GM21360 (cell line): Measurements from ENCODE around the gene PTPN6.

ENCODE experiments used
- ATAC-seq: cut with Tn5 transposase; IDR thresholded peaks from one replicate; pipeline ENCODE4 v1.9.1; 2021; ENCODE audit warnings: mild to moderate bottlenecking, moderate library complexity; ENCODE audit not compliant: unreplicated experiment

PTPN6 gene

DNA sequence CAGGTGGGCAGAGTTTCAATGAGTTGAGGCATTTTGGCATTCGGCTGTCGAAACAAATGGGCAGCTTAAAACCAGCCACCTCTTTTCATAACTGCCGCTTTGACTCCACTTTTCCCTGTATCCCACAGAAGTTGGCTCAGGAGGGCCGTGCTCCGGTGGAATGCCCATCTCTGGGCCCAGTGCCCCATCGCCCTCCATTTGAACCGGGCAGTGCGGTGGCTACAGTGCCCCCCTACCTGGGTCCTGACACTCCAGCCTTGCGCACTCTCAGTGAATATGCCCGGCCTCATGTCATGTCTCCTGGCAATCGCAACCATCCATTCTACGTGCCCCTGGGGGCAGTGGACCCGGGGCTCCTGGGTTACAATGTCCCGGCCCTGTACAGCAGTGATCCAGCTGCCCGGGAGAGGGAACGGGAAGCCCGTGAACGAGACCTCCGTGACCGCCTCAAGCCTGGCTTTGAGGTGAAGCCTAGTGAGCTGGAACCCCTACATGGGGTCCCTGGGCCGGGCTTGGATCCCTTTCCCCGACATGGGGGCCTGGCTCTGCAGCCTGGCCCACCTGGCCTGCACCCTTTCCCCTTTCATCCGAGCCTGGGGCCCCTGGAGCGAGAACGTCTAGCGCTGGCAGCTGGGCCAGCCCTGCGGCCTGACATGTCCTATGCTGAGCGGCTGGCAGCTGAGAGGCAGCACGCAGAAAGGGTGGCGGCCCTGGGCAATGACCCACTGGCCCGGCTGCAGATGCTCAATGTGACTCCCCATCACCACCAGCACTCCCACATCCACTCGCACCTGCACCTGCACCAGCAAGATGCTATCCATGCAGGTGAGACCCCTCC, 12.6 kb upstream of the PTPN6 start:
- ATAC-seq = no peak

DNA sequence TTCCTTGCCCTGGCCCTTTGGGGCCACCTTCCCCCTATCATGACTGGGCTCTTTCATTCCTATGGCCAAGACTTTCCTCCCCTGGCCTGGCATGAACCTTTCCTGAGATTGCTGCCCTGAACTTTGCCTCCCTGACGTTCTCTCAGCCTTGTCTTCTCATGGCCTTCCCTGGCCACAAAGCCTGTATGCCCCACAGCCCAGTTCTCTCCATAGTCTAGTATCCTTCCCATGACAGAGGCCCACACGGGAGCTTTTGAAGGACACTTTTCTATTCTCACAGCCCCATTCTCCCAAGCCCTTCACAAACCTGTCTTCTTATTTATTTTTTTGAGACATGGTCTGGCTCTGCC, 12.0 kb upstream of the PTPN6 start:
- ATAC-seq = no peak

DNA sequence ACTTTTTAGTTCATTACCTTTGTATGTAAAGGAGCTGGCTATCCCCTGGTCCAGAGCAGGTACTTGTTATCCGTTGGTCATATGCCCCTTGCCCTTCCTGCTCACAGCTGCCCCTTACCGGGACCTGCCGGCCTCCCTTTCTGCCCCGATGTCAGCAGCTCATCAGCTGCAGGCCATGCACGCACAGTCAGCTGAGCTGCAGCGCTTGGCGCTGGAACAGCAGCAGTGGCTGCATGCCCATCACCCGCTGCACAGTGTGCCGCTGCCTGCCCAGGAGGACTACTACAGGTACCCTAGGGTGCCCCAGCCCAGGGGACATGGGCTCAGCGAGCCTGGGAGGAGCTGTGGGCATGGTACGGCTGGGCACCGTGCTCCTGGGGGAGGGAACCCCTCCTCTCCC, 9.9 kb upstream of the PTPN6 start:
- ATAC-seq = no peak

DNA sequence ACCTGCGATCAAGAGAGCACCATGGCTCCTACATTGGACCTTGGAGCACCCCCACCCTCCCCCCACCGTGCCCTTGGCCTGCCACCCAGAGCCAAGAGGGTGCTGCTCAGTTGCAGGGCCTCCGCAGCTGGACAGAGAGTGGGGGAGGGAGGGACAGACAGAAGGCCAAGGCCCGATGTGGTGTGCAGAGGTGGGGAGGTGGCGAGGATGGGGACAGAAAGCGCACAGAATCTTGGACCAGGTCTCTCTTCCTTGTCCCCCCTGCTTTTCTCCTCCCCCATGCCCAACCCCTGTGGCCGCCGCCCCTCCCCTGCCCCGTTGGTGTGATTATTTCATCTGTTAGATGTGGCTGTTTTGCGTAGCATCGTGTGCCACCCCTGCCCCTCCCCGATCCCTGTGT, 9.4 kb upstream of the PTPN6 start:
- ATAC-seq = no peak

DNA sequence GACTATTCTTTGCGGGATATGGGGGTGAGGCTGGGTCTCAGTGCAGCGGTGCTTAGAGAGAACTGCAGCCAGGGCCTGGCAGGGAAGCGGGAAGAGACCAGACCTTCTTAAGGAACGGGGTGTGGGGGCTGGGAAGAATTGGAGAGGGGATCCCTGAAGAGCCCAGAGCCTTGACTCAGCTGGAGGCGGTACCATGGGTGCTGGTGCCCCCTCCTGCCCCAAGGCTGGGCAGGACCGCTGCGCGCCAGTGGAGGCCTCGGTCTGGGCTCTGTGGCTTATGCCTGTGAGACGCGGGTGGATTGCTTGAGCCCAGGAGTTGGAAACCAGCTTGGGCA, 8.9 kb upstream of the PTPN6 start:
- no peak for ATAC-seq

DNA sequence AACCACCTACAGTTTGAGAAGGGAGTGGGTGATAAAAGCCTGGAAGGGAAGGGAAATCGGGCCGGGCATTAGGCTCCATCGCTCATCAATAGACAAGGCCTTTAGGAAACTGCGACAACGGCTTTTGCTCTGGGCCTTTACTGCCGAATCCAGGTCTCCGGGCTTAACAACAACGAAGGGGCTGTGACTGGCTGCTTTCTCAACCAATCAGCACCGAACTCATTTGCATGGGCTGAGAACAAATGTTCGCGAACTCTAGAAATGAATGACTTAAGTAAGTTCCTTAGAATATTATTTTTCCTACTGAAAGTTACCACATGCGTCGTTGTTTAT, 7.8 kb upstream of the PTPN6 start:
- peak; percentile 30 for ATAC-seq

DNA sequence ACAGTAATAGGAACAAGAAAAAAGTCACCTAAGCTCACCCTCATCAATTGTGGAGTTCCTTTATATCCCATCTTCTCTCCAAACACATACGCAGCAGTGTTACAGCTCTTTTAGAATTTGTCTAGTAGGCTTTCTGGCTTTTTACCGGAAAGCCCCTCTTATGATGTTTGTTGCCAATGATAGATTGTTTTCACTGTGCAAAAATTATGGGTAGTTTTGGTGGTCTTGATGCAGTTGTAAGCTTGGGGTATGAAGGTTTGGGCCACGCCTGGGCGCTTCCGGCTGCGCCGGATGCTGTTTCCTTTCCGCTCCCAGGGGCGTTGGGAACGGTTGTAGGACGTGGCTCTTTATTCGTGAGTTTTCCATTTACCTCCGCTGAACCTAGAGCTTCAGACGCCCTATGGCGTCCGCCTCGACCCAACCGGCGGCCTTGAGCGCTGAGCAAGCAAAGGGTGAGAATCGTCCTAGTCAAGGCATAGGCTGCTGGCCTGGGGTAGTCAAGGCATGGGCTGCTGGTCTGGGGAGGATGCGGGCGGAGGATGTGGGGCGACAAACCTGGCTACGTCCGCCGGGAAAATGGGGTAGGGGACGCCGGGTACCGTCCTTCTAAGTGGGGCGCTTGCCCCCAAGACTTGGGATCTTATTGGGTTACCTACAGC, 7.3 kb upstream of the PTPN6 start, which contains the start of the genes C12orf57 and RNU7-1:
TSS of gene C12orf57 (plus strand) at position 301 of the 659 bp plus-strand sequence. CDS start at position 401, 100 bp downstream.
TSS of gene RNU7-1 (plus strand) at position 95 of the 659 bp plus-strand sequence.
- peak; percentile 27 for ATAC-seq

DNA sequence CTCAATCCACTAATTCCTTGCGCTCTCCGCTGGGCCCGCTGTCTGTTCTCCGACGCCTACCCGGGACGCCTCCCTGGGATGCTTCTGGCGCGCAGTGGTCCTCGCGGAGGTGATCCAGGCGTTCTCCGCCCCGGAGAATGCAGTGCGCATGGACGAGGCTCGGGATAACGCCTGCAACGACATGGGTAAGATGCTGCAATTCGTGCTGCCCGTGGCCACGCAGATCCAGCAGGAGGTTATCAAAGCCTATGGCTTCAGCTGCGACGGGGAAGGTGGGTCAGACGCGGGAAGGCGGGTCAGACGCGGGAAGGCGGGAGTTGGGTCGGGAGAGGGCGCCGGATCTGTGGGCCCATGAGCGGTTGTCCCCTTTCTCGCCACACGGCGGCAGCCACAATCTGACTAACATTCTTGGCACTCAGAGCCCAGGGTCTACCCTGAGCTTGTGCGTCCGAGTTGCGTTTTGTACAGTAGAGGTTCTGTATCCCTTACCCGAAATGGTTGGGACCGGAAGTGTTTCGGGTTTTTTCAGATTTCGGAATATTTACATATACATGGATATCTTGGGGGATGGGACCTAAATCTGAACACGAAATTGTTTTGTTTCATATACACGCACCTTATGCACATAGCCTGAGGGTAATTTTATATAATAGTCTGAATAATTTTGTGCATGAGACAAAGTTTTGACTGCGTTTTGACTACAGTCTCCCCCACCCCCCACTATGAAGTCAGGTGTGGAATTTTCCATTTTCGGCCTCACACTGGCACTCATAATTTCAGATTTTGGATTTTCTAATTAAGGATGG, 6.6 kb upstream of the PTPN6 start:
- peak; percentile 35 for ATAC-seq

DNA sequence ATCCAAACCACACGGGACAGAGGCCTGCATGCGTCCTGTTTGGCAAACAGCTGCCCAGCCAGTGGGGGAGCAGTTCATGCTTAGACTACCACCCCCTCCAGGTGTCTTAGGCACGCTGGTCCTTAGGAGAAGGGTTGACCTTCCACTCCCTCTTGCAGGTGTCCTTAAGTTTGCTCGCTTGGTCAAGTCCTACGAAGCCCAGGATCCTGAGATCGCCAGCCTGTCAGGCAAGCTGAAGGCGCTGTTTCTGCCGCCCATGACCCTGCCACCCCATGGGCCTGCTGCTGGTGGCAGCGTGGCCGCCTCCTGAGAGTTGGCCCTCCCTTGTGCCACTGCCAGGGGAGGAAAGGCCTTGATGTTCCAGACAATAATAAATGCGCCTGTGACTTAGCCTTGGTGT, 5.5 kb upstream of the PTPN6 start:
- ATAC-seq = no peak

DNA sequence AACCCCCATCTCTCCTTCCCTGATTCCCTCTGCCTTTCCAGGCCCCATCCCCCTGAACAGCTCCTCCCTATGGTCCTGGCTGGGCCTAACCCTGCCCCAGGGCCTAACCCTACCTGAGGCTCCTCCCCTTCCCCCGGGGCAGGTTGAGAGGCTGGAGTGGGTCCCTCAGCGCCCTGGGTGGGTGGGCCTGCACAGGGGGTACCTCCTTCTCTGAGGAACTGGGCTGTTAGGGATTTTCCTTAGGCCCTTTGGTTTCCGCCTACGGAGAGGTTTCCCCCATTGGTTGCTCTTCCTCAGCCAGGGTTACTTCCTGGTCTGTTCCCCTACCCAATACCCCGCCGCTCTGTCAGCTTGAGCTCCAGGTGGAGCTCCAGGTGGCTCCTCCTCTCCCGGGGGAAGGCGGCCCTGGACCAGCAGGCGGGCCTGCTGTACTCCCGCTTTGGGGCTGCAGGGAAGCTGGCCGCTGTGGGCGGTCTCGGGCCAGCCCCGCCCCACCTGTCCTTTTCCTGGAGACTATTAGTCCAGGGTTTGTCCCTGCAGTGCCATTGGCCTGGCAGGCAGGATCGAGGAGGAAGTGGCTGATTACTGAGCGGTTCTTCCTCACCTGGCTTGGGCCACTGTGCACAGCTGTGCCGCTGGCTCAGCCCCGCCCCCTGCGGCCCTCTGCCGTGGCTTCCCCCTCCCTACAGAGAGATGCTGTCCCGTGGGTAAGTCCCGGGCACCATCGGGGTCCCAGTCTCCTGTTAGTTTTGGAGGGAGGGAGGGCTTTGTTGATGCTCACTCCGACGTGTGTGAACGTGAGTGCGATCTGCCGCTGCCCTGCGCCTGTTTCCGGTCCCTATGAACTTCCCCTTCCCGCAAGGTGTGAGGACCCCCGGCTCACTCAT, 4.9 kb upstream of the PTPN6 start:
- ATAC-seq = peak; percentile 20

DNA sequence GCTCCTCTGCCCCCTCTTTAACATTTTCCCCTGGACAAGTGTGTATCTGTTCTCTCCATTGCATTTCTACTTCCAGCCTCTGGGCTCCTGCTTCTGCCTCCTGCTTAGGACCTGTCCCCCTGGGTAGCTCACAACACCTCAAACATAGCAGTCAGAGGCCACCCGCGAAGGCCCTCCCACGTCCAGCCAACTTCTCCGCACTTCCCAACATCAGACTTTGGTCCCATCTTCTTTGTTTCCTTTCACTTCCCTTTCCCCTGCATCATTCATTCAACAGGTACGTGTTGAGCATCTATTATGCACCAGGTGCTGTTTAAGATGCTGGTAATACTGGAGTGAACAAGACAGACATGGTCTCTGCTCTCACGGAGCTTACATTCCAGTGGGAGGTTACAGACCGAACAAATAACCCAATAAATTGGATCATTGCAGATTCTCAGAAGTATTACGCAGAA, 4.2 kb upstream of the PTPN6 start:
- ATAC-seq = no peak

DNA sequence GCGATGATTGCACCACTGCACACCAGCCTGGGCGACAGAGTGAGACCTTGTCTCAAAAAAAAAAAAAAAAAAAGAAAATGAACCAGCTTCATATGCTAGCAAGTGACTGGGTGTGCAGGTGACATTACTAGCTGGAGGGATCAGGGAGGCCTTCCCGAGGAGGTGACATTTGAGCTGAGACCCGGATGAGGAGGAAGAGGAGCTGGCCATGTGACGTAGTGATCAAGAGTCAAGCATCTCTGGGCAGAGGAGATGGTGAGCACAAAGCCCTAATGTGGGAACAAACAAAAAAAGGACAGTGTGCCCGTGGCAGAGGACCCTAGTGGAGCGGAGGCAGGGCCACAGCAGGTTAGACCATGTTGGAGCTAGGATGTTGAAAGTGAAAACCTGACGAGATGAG, 3.5 kb upstream of the PTPN6 start:
- no peak for ATAC-seq

DNA sequence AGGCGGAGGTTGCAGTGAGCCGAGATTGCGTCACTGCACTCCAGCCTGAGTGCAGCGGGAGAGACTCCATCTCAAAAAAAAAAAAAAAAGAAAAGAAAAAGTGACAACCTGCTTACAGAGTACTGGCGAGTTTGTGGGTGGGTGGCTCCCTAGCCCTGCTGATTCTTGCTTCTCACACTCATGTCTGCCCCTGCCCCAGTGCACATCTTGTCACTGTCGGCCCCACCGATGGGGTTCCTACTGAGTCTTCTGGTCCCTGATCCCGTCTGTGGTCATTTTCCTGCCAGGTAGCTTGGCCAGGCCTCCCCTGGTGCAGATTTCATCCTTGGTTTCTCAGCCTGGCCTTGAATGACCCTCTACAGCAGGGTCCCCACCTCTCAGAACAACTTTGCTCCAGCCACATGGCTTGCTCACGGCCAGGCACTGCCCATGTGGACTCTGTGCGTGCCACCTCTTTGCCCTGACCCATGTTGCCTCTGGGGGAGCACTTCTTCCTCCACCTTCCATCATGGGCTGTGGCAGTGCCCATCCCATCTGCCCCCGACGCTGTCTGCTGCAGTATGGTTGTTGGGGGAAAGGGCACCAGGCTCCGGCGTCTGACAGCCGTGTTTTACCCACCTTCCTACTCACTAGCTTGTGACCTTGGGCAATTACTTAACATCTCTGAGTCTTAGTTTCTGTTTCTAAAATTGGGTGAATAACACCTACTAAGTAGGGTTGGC, 2.1 kb upstream of the PTPN6 start:
- no peak for ATAC-seq

DNA sequence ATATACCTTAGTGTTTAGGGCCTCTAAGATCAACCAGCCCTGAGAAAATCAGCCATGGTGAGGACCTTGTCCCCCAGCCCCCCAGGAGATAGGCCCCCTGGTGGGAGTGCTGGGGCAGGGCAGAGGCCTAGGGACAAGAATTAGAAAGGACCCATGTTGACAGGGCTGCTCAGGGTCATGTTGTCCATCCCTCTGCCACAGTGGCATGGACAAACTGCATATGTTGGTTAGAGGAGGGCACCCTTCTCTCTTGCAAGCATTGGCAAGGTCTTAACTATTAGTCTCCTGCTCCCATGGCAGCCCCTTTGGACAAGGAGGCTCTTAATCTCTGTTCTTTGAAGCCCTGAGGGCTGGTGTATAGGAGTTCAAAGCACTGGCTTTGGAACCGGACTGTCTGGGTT, 755 bp upstream of the PTPN6 start:
- no peak for ATAC-seq

DNA sequence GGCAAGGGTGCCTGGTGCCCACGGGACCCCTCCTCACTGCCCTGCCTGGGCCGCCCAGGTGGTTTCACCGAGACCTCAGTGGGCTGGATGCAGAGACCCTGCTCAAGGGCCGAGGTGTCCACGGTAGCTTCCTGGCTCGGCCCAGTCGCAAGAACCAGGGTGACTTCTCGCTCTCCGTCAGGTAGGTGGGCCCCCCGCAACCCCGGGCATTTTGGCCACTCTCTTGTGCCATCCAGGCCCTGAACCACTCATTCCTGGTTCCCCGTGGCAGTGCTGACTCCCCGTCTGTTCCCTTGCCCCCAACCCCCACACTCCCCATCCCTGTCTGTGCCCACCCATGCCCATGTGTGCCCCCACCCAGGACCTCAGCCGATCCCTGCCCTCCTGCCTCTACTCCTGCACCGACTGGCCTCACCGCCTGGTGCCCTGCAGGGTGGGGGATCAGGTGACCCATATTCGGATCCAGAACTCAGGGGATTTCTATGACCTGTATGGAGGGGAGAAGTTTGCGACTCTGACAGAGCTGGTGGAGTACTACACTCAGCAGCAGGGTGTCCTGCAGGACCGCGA, 480 bp downstream of the PTPN6 start:
- ATAC-seq = no peak

DNA sequence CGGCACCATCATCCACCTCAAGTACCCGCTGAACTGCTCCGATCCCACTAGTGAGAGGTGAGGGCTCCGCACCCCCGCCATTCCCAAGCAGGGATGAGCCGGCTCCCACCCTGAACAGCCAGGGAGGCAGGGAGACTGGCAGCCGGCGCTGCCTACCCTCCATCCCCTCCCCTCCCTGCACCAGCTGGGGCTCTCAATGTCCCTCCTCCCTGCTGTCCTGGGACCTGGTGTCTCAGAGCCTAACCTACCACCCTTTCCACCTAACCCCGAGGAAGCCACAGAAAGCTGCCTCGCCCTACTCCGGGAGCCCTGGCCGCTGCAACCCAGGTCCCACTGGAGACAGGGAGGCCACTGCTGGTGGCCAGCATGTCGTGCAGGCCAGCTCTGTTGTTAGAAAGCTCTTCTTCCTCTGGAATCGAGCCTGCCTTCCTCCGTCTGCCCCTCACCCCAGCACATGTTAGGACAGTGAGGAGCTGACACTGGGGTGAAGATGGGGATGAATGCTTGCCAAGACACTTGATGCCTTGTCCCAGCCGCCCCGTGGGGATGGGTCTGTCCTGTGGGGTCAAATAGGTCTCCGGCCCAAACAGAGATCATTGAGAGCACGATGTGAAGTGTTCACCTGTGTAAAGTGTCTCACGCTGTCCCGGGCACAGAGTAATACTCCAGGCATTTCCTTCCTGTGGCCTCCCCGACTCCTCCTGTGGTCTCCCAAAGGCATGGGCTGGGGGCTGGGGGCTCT, 1.1 kb downstream of the PTPN6 start:
- ATAC-seq = no peak

DNA sequence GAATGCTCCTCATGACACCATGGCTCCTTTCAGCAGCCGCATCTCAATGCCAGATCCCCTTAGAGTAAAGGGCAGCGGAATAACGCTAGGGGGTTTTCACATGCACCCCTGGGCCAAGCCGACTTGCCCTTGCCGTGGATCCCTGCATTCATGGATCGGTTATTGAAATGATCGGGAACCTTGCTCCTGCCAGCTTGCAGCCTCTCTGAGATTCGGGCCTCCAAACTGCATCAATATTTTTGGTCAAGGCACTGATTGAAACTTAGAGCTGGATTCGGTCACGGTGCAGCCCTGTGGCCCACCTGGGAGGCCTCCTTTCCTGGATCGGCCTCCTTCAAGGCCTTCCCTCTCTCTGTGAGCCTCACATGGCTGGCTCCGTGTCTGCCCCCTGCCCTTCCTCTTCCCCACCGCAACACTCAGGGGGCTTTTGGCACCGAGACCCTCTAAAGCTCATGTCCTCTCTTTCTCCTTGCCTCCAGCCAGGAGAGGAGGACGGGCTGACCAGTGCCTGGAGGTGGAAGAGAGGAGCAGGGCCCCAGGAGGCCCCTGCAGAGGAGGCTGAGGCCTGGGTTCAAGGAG, 1.8 kb downstream of the PTPN6 start:
- ATAC-seq = no peak

DNA sequence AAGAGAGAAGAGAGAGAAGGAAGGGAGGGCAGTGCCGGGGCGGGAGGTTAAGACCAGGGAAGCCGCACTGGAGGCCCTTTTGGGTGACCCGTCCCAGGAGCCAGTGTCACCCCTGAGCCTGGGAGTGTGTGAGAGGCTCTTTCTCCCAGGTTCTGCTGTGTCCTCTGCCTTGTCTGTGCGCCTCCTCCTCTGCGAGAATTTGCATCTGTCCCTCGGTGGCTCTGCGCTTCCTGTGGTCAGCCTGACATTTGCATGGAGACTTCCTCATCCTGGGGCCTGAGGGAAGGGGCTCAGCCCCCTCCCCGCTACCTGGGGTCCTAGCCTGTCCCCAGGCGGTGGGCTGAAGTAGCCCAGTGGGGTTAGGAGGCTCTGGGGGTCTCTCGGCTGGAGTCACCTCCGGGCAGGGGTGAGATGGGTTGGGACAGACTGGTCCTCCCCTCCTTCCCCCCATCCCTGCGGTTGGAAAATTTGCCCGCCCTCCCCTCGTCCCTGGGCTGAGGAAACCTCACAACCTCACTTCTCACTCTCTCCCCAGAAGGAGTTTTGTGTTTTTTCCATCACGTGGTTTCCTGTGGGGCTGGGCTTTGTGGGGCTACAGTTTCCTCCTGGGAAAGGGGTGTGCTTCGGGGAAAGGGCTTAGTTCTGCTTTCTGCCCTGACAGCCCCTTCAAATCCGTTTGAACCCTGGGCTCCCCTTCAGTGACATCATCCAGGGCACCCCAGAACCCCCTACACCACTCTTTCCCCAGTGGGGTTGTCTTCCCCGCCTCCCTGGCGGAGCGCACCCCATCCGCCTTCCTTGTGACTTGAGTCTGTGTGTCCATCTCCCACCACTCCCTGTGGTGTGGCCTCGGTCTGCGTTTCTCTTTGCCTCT, 2.5 kb downstream of the PTPN6 start:
- ATAC-seq = peak; percentile 33
